ENCODE results near the gene RBM18.

- TF ChIP-seq CTCF (IDR thresholded peaks at IDR 0.05; ENCODE audit: insufficient read depth, low read depth, low read length) (no peak), EZH2 (IDR thresholded peaks at IDR 0.05; ENCODE audit: insufficient read depth, low read length) (no peak)
Observed at GRCh38 chr9:122228191-122228567, 36.5 kb downstream of the RBM18 start.
